SK-N-SH treated with all-trans-retinoic acid at 6 μM for 48 hours (cell line): Measurements from ENCODE around the gene FBXO24.

Source experiments
- ESRRG ChIP-seq: fragments of 250-450 bp; sonication (Bioruptor Pico); IDR thresholded peaks from 2 replicates; pipeline ENCODE4 v1.6.1; 2021; ENCODE audit warnings: mild to moderate bottlenecking
- GLIS3 ChIP-seq: fragments of 250-450 bp; sonication (Bioruptor Pico); IDR thresholded peaks from 2 replicates; pipeline ENCODE4 v1.5.0; 2020; ENCODE audit warnings: mild to moderate bottlenecking, moderate library complexity
- OSR1 ChIP-seq: fragments of 250-450 bp; sonication (Bioruptor Pico); IDR thresholded peaks from 2 replicates; pipeline ENCODE4 v1.8.0; 2022; ENCODE audit warnings: moderate library complexity, mild to moderate bottlenecking, inconsistent platforms
- SNAI2 ChIP-seq: fragments of 250-450 bp; sonication (Bioruptor Pico); IDR thresholded peaks from 2 replicates; pipeline ENCODE4 v1.5.0; 2020; ENCODE audit warnings: mild to moderate bottlenecking, moderate library complexity
- TCF4 ChIP-seq: fragments of 250-450 bp; sonication (Bioruptor Pico); IDR thresholded peaks from 2 replicates; pipeline ENCODE4 v1.8.0; 2021; ENCODE audit warnings: mild to moderate bottlenecking, moderate library complexity, borderline replicate concordance
- ZFP30 ChIP-seq: fragments of 450-650 bp; formaldehyde crosslinking; IDR thresholded peaks from 2 replicates; pipeline ENCODE4 v1.5.0; 2022; ENCODE audit warnings: mild to moderate bottlenecking, moderate library complexity

DNA sequence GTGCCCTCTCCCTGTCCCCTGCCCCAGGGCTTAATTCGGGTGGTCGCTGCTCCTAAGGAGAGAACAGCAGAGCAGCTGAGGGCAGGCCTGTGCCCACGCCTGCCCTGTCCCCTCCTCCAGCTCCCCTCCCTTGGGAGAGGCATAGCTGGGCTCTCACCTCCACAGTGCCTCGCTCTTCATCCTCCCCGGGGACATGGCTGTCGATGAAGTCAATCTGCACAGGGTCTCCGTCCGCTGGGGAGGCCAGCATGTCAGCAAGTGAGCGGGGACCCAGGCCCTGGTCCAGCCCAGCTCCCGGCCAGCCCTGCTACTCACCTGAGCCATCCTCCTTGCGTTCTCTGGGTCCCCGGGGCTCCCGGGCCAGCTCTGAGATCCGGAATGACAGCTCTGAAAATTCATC, 8.6 kb upstream of the FBXO24 start:
- TF ChIP-seq ESRRG (no peak), ZFP30 (CRISPR knock-in tag) (no peak), GLIS3 (no peak), TCF4 (CRISPR knock-in tag) (no peak), SNAI2 (CRISPR knock-in tag) (no peak), OSR1 (CRISPR knock-in tag) (no peak)
